Calu3 (cell line): ENCODE results near the gene SLC38A9. TPM values are rescaled to one million over a fixed set of nuclear protein-coding genes. Genes with fewer than 3 reads are reported as not detected.

Experiments used
- BruUV-seq: library from RNA; stranded (reverse); fragments of 400-500 nt; replicated peaks from 2 replicates; lab custom pipeline; 2021; lab: Mats Ljungman, UMichigan
- CTCF ChIA-PET: fragments of 300-600 bp; sonication (Branson Sonifier 250); formaldehyde crosslinking; loops from one replicate; lab custom pipeline; 2022; ENCODE audit warnings: antibody characterized with exemption; lab: Charles Lee
- DNase-seq: peaks from one replicate; pipeline ENCODE4 v3.0.0; 2022
- H3K27ac Mint-ChIP-seq: one replicate; pipeline ENCODE4 v1.8.0; 2022; ENCODE audit warnings: mixed read lengths; ENCODE audit not compliant: unreplicated experiment
- H3K27me3 Mint-ChIP-seq: one replicate; pipeline ENCODE4 v1.8.0; 2022; ENCODE audit warnings: mixed read lengths; ENCODE audit not compliant: unreplicated experiment
- H3K36me3 Mint-ChIP-seq: one replicate; pipeline ENCODE4 v1.8.0; 2022; ENCODE audit warnings: mild to moderate bottlenecking, moderate library complexity, mixed read lengths; ENCODE audit not compliant: insufficient read depth, unreplicated experiment
- H3K4me1 Mint-ChIP-seq: one replicate; pipeline ENCODE4 v1.8.0; 2022; ENCODE audit warnings: mild to moderate bottlenecking, low read depth, mixed read lengths; ENCODE audit not compliant: unreplicated experiment
- H3K4me3 Mint-ChIP-seq: one replicate; pipeline ENCODE4 v1.8.0; 2022; ENCODE audit warnings: mild to moderate bottlenecking, low read depth, moderate library complexity, mixed read lengths; ENCODE audit not compliant: unreplicated experiment
- H3K9me3 Mint-ChIP-seq: one replicate; pipeline ENCODE4 v1.8.0; 2022; ENCODE audit warnings: low read depth, mixed read lengths; ENCODE audit not compliant: unreplicated experiment
- CTCF ChIP-seq: fragments of 200-600 bp; IDR thresholded peaks from one replicate; pipeline ENCODE4 v1.8.0; 2022; ENCODE audit warnings: antibody characterized with exemption; ENCODE audit not compliant: unreplicated experiment
- intact Hi-C: fragments of 100-400 bp; cut with micrococcal nuclease; formaldehyde crosslinking; loops from one replicate; pipeline ENCODE4 v1.10.0; 2022; ENCODE audit not compliant: unreplicated experiment
- total RNA-seq: library from RNA; stranded (reverse); gene quantifications from 2 replicates; pipeline ENCODE4 v1.2.3, GENCODE V29; 2022

Gene SLC38A9
- total RNA-seq, 1 experiment from 2014 or later, result 30.5 TPM

- no peak overlapping the region for H3K4me3 Mint-ChIP-seq
- no peaks in the 10 kb centered on the region for H3K27me3 Mint-ChIP-seq
- DNase-seq, result no peak
- no peaks in the 10 kb centered on the region for H3K36me3 Mint-ChIP-seq
- intact Hi-C loops, result no loop called here
- CTCF ChIA-PET, result no interaction called here
- no TSS peak for BruUV-seq
- no peak overlapping the region for H3K27ac Mint-ChIP-seq
- peaks cover 2% of the 10 kb centered on the region for H3K9me3 Mint-ChIP-seq
- no peak for TF ChIP-seq CTCF
- H3K4me1 Mint-ChIP-seq, result no peaks in the 10 kb centered on the region
Observed at GRCh38 chr5:55591686-55592085, 120.4 kb downstream of the SLC38A9 start.

- no peaks in the 10 kb centered on the region for H3K4me1 Mint-ChIP-seq
- intact Hi-C loops, result no loop called here
- no peak overlapping the region for H3K4me3 Mint-ChIP-seq
- DNase-seq, result no peak
- CTCF ChIA-PET, result no interaction called here
- H3K27me3 Mint-ChIP-seq, result no peaks in the 10 kb centered on the region
- no peak overlapping the region for H3K27ac Mint-ChIP-seq
- no peaks in the 10 kb centered on the region for H3K36me3 Mint-ChIP-seq
- no TSS peak for BruUV-seq
- TF ChIP-seq CTCF, result no peak
- no peaks in the 10 kb centered on the region for H3K9me3 Mint-ChIP-seq
Observed at GRCh38 chr5:55585206-55585610, 126.9 kb downstream of the SLC38A9 start.

GRCh38 chr5:55584398-55585205, 127.5 kb downstream of the SLC38A9 start:
- H3K9me3 Mint-ChIP-seq, result no peaks in the 10 kb centered on the region
- intact Hi-C loops, result no loop called here
- no peak overlapping the region for H3K27ac Mint-ChIP-seq
- CTCF ChIA-PET, result no interaction called here
- no peaks in the 10 kb centered on the region for H3K36me3 Mint-ChIP-seq
- no peaks in the 10 kb centered on the region for H3K27me3 Mint-ChIP-seq
- no peak for TF ChIP-seq CTCF
- no TSS peak for BruUV-seq
- no peaks in the 10 kb centered on the region for H3K4me1 Mint-ChIP-seq
- H3K4me3 Mint-ChIP-seq, result no peak overlapping the region
- DNase-seq, result no peak

- Mint-ChIP-seq H3K27me3 (no peaks in the 10 kb centered on the region), H3K4me3 (no peak overlapping the region), H3K9me3 (no peaks in the 10 kb centered on the region), H3K36me3 (no peaks in the 10 kb centered on the region), H3K4me1 (no peaks in the 10 kb centered on the region), H3K27ac (no peak overlapping the region)
- intact Hi-C loops, result no loop called here
- CTCF ChIA-PET, result no interaction called here
- DNase-seq, result no peak
- no peak for TF ChIP-seq CTCF
- no TSS peak for BruUV-seq
Observed at GRCh38 chr5:55583578-55583977, 128.5 kb downstream of the SLC38A9 start.
